Fibroblast of lung (primary cell): ENCODE measurements around the gene LITAFD.

Source experiments
- EZH2 ChIP-seq: IDR thresholded peaks from 2 replicates; pipeline ENCODE4 v1.5.1; 2012; ENCODE audit warnings: low read length, control low read depth, mild to moderate bottlenecking; ENCODE audit errors: missing control alignments
- TF ChIP-seq, protein P1 (sequence below), 2 donors: IDR thresholded peaks in 1 of 2; conservative IDR thresholded peaks in 1 of 2; 1 replicate in 1 of 2; 2 replicates in 1 of 2; pipeline ENCODE4 v1.5.1; 2011 to 2012; ENCODE audit warnings: low read length in 2 of 2, control low read depth in 1 of 2, inconsistent platforms in 1 of 2, low read depth in 1 of 2, mild to moderate bottlenecking in 1 of 2

- TF ChIP-seq, protein P1, sequence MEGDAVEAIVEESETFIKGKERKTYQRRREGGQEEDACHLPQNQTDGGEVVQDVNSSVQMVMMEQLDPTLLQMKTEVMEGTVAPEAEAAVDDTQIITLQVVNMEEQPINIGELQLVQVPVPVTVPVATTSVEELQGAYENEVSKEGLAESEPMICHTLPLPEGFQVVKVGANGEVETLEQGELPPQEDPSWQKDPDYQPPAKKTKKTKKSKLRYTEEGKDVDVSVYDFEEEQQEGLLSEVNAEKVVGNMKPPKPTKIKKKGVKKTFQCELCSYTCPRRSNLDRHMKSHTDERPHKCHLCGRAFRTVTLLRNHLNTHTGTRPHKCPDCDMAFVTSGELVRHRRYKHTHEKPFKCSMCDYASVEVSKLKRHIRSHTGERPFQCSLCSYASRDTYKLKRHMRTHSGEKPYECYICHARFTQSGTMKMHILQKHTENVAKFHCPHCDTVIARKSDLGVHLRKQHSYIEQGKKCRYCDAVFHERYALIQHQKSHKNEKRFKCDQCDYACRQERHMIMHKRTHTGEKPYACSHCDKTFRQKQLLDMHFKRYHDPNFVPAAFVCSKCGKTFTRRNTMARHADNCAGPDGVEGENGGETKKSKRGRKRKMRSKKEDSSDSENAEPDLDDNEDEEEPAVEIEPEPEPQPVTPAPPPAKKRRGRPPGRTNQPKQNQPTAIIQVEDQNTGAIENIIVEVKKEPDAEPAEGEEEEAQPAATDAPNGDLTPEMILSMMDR (conservative IDR thresholded peaks at IDR 0.05 in 1 of 2, IDR thresholded peaks at IDR 0.05 in 1 of 2; ENCODE audit: low read depth in 1 of 2, low read length in 2 of 2) = no peak
- TF ChIP-seq EZH2 = no peak
Measured at GRCh38 chr16:8893426-8893825, 11.3 kb downstream of the LITAFD start.
